Measurements from ENCODE around the gene SEMG1.

The SEMG1 gene

GRCh38 chr20:45206725-45207124, at the start of gene SEMG1:
Gene SEMG1, plus strand, starts transcription at chr20:45207033. Its CDS starts 21 bp downstream, at chr20:45207054.
- in situ Hi-C loops (cut with HindIII; ENCODE audit: low pct_ligation_motif_present, low sequenced_read_pairs) = no loop called here
- Histone ChIP-seq H3K27me3 (replicated peaks) (peaks cover 2% of the 10 kb centered on the region), H3K27ac (no peak within 1 kb of the TSS), H3K36me3 (replicated peaks) (no peaks in the 10 kb centered on the region), H3K4me3 (ENCODE audit: low read depth, low read length) (no peak within 1 kb of the TSS)
- no peak for DNase-seq
- TF ChIP-seq CTCF (IDR thresholded peaks at IDR 0.05; ENCODE audit: low read depth, low read length, missing control alignments) = no peak

- Histone ChIP-seq H3K27ac (no peak overlapping the region), H3K27me3 (replicated peaks) (no peaks in the 10 kb centered on the region), H3K4me3 (ENCODE audit: low read depth, low read length) (no peak overlapping the region), H3K36me3 (replicated peaks) (no peaks in the 10 kb centered on the region)
- TF ChIP-seq CTCF (IDR thresholded peaks at IDR 0.05; ENCODE audit: low read depth, low read length, missing control alignments) = no peak
- peak; percentile 24 for DNase-seq
- in situ Hi-C loops (cut with HindIII; ENCODE audit: low pct_ligation_motif_present, low sequenced_read_pairs) = no loop called here
Measured at GRCh38 chr20:45157962-45158361, 48.9 kb upstream of the SEMG1 start.

- in situ Hi-C loops (cut with HindIII; ENCODE audit: low pct_ligation_motif_present, low sequenced_read_pairs) = no loop called here
Measured at GRCh38 chr20:45163083-45163803, 43.6 kb upstream of the SEMG1 start.

GRCh38 chr20:45164906-45165305, 41.9 kb upstream of the SEMG1 start:
- no peak for DNase-seq
- H3K27ac ChIP-seq = no peak overlapping the region
- TF ChIP-seq CTCF (IDR thresholded peaks at IDR 0.05; ENCODE audit: low read depth, low read length, missing control alignments) = no peak
- in situ Hi-C loops (cut with HindIII; ENCODE audit: low pct_ligation_motif_present, low sequenced_read_pairs) = no loop called here
- H3K36me3 ChIP-seq (replicated peaks) = no peaks in the 10 kb centered on the region
- H3K27me3 ChIP-seq (replicated peaks) = no peaks in the 10 kb centered on the region
- H3K4me3 ChIP-seq (ENCODE audit: low read depth, low read length) = no peak overlapping the region

More at GRCh38 chr20:45163083-45163803, 43.6 kb upstream of the SEMG1 start:
- Histone ChIP-seq H3K4me3 (ENCODE audit: low read depth, low read length) (no peak overlapping the region), H3K27ac (no peak overlapping the region), H3K36me3 (replicated peaks) (no peaks in the 10 kb centered on the region), H3K27me3 (replicated peaks) (no peaks in the 10 kb centered on the region)
- TF ChIP-seq CTCF (IDR thresholded peaks at IDR 0.05; ENCODE audit: low read depth, low read length, missing control alignments) = no peak
- DNase-seq = no peak

- TF ChIP-seq CTCF (IDR thresholded peaks at IDR 0.05; ENCODE audit: low read depth, low read length, missing control alignments) = no peak
- H3K36me3 ChIP-seq (replicated peaks) = no peaks in the 10 kb centered on the region
- H3K27ac ChIP-seq = no peak overlapping the region
- in situ Hi-C loops (cut with HindIII; ENCODE audit: low pct_ligation_motif_present, low sequenced_read_pairs) = no loop called here
- peaks cover 3% of the 10 kb centered on the region for H3K27me3 ChIP-seq (replicated peaks)
- no peak overlapping the region for H3K4me3 ChIP-seq (ENCODE audit: low read depth, low read length)
- no peak for DNase-seq
Measured at GRCh38 chr20:45173522-45173921, 33.3 kb upstream of the SEMG1 start.

All from brain microvascular endothelial cell (primary cell).